HEK293T (cell line): ENCODE measurements around the gene TXNL4A.

Experiments used
- CTCF ChIA-PET: fragments of 350-600 bp; formaldehyde crosslinking; extraction: SDS; loops from one replicate; lab custom pipeline; 2021; ENCODE audit warnings: antibody characterized with exemption, inconsistent platforms; lab: Yijun Ruan, JAX
- POLR2A ChIA-PET: fragments of 350-600 bp; formaldehyde crosslinking; extraction: SDS; loops from one replicate; lab custom pipeline; 2020; ENCODE audit warnings: antibody characterized with exemption, inconsistent platforms; lab: Yijun Ruan, JAX
- DNase-seq: peaks from one replicate; pipeline ENCODE4 v3.0.0; 2012; ENCODE audit warnings: mixed read lengths; ENCODE audit errors: extremely low spot score
- ARNT ChIP-seq: fragments of 450-650 bp; IDR thresholded peaks from 2 replicates; pipeline ENCODE4 v1.6.1; 2017; ENCODE audit warnings: mild to moderate bottlenecking
- BHLHE40 ChIP-seq: fragments of 450-650 bp; IDR thresholded peaks from 2 replicates; pipeline ENCODE4 v1.6.1; 2016; ENCODE audit warnings: mild to moderate bottlenecking, moderate library complexity, borderline replicate concordance
- CTBP1 ChIP-seq: fragments of 450-650 bp; IDR thresholded peaks from 2 replicates; pipeline ENCODE4 v1.6.1; 2016; ENCODE audit warnings: borderline replicate concordance
- ELF4 ChIP-seq: fragments of 450-650 bp; IDR thresholded peaks from 2 replicates; pipeline ENCODE4 v1.6.1; 2017; ENCODE audit warnings: antibody characterized with exemption
- FOXA1 ChIP-seq: fragments of 450-650 bp; IDR thresholded peaks from 2 replicates; pipeline ENCODE4 v1.6.1; 2016; ENCODE audit warnings: mild to moderate bottlenecking
- FOXK2 ChIP-seq: fragments of 450-650 bp; IDR thresholded peaks from 2 replicates; pipeline ENCODE4 v1.6.1; 2016; ENCODE audit warnings: mild to moderate bottlenecking
- FOXM1 ChIP-seq: fragments of 450-650 bp; IDR thresholded peaks from 2 replicates; pipeline ENCODE4 v1.6.1; 2017; ENCODE audit warnings: mild to moderate bottlenecking, borderline replicate concordance
- HDGF ChIP-seq: fragments of 450-650 bp; IDR thresholded peaks from 2 replicates; pipeline ENCODE4 v1.6.1; 2017; ENCODE audit warnings: antibody characterized with exemption, borderline replicate concordance
- L3MBTL2 ChIP-seq: fragments of 450-650 bp; conservative IDR thresholded peaks from 2 replicates; pipeline ENCODE4 v1.6.1; 2016; ENCODE audit warnings: mild to moderate bottlenecking
- LEF1 ChIP-seq: fragments of 450-650 bp; IDR thresholded peaks from 2 replicates; pipeline ENCODE4 v1.6.1; 2017; ENCODE audit warnings: mild to moderate bottlenecking, borderline replicate concordance
- NFRKB ChIP-seq: fragments of 450-650 bp; IDR thresholded peaks from 2 replicates; pipeline ENCODE4 v1.6.1; 2016; ENCODE audit warnings: mild to moderate bottlenecking, moderate library complexity
- PKNOX1 ChIP-seq: fragments of 450-650 bp; IDR thresholded peaks from 2 replicates; pipeline ENCODE4 v1.6.1; 2016
- SP1 ChIP-seq: fragments of 450-650 bp; IDR thresholded peaks from 2 replicates; pipeline ENCODE4 v1.6.1; 2017
- SUZ12 ChIP-seq: fragments of 450-650 bp; IDR thresholded peaks from 2 replicates; pipeline ENCODE4 v1.6.1; 2016; ENCODE audit warnings: mild to moderate bottlenecking
- TARDBP ChIP-seq: fragments of 450-650 bp; IDR thresholded peaks from 2 replicates; pipeline ENCODE4 v1.6.1; 2016
- ZNF384 ChIP-seq: fragments of 450-650 bp; IDR thresholded peaks from 2 replicates; pipeline ENCODE4 v1.6.1; 2016

TXNL4A gene

GRCh38 chr18:79923896-79924585, 64.3 kb downstream of the TXNL4A start:
- TF ChIP-seq SUZ12 = no peak
- TF ChIP-seq L3MBTL2 = no peak
- TF ChIP-seq BHLHE40 = no peak
- TF ChIP-seq ARNT = no peak
- no peak for TF ChIP-seq NFRKB
- TF ChIP-seq PKNOX1 = no peak
- no peak for TF ChIP-seq ELF4
- TF ChIP-seq CTBP1 = no peak
- no peak for TF ChIP-seq TARDBP
- TF ChIP-seq HDGF = no peak
- CTCF ChIA-PET = no interaction called here
- DNase-seq = no peak
- POLR2A ChIA-PET = no interaction called here

GRCh38 chr18:79922971-79923411, 65.4 kb downstream of the TXNL4A start:
- DNase-seq = no peak
- CTCF ChIA-PET = no interaction called here
- POLR2A ChIA-PET = no interaction called here
- TF ChIP-seq HDGF = no peak
- no peak for TF ChIP-seq ZNF384
- no peak for TF ChIP-seq ELF4
- TF ChIP-seq FOXM1 = no peak
- TF ChIP-seq FOXA1 = no peak
- TF ChIP-seq NFRKB = no peak
- TF ChIP-seq SP1 = no peak
- no peak for TF ChIP-seq LEF1
- no peak for TF ChIP-seq BHLHE40
- TF ChIP-seq ARNT = no peak
- no peak for TF ChIP-seq SUZ12

GRCh38 chr18:79921984-79922965, 66.1 kb downstream of the TXNL4A start:
- ChIA-PET CTCF (no interaction called here), POLR2A (no interaction called here)
- TF ChIP-seq TARDBP = no peak
- TF ChIP-seq SUZ12 = no peak
- no peak for TF ChIP-seq SP1
- no peak for TF ChIP-seq FOXM1
- no peak for TF ChIP-seq FOXK2
- TF ChIP-seq ARNT = no peak
- no peak for TF ChIP-seq PKNOX1
- TF ChIP-seq FOXA1 = no peak
- no peak for TF ChIP-seq NFRKB
- TF ChIP-seq L3MBTL2 = no peak
- no peak for TF ChIP-seq BHLHE40
- no peak for TF ChIP-seq ZNF384
- TF ChIP-seq CTBP1 = no peak
- no peak for DNase-seq
